Measurements from ENCODE around the gene TWIST1. TPM values are rescaled to one million over a fixed set of nuclear protein-coding genes. Genes with fewer than 3 reads are reported as not detected.

Gene TWIST1
- total RNA-seq, 2 experiments from 2014 or later: not detected

GRCh38 chr7:19114551-19114855, 2.9 kb downstream of the TWIST1 start:
- H3K79me2 ChIP-seq (ENCODE audit: insufficient read depth, low read depth, low read length): no peaks in the 10 kb centered on the region
- no peaks in the 10 kb centered on the region for H3K9me2 ChIP-seq (ENCODE audit: insufficient read depth, low read length)
- H3K4me3 ChIP-seq (ENCODE audit: low read depth, low read length, poor library complexity, severe bottlenecking): no peak overlapping the region
- intact Hi-C loops (cut with micrococcal nuclease; ENCODE audit: unreplicated experiment): no loop called here
- DNase-seq (ENCODE audit: low spot score): no peak
- H2AFZ ChIP-seq (ENCODE audit: low read length): no peak overlapping the region
- H3K9me3 ChIP-seq (ENCODE audit: low read length): no peaks in the 10 kb centered on the region
- H3K4me2 ChIP-seq (ENCODE audit: low read length): no peak overlapping the region
- BruUV-seq (replicated peaks): no TSS peak
- no peak overlapping the region for H3K27ac ChIP-seq (ENCODE audit: low read depth, low read length, poor library complexity, severe bottlenecking)
- H4K20me1 ChIP-seq (ENCODE audit: insufficient read depth, low read length): no peaks in the 10 kb centered on the region
- no peaks in the 10 kb centered on the region for H3K36me3 ChIP-seq (ENCODE audit: insufficient read depth, low read length)
- TF ChIP-seq EZH2phosphoT487 (IDR thresholded peaks at IDR 0.05; ENCODE audit: borderline replicate concordance, low read depth, low read length): no peak
- no peaks in the 10 kb centered on the region for H3K4me1 ChIP-seq (ENCODE audit: insufficient read depth, low read length, poor library complexity, severe bottlenecking)
- ChIA-PET CTCF (ENCODE audit: unreplicated experiment) (no interaction called here), POLR2A (interaction anchor here (0.6 kb wide), 1 partner anchor 97 kb away, joined by 4 read pairs; no protein-coding TSS in a partner anchor)

- TF ChIP-seq EZH2phosphoT487 (IDR thresholded peaks at IDR 0.05; ENCODE audit: borderline replicate concordance, low read depth, low read length) (no peak), CTCF (conservative IDR thresholded peaks at IDR 0.05; ENCODE audit: low read length) (no peak)
- BruUV-seq (replicated peaks): no TSS peak
- Histone ChIP-seq H3K27ac (ENCODE audit: low read depth, low read length, poor library complexity, severe bottlenecking) (no peak overlapping the region), H3K36me3 (ENCODE audit: insufficient read depth, low read length) (no peaks in the 10 kb centered on the region), H3K4me1 (ENCODE audit: insufficient read depth, low read length, poor library complexity, severe bottlenecking) (no peaks in the 10 kb centered on the region), H3K9me2 (ENCODE audit: insufficient read depth, low read length) (no peaks in the 10 kb centered on the region), H3K9me3 (ENCODE audit: low read length) (no peaks in the 10 kb centered on the region), H3K79me2 (ENCODE audit: insufficient read depth, low read depth, low read length) (no peaks in the 10 kb centered on the region), H2AFZ (ENCODE audit: low read length) (no peak overlapping the region), H3K4me2 (ENCODE audit: low read length) (no peak overlapping the region), H3K4me3 (ENCODE audit: low read depth, low read length, poor library complexity, severe bottlenecking) (no peak overlapping the region), H4K20me1 (ENCODE audit: insufficient read depth, low read length) (no peaks in the 10 kb centered on the region)
- intact Hi-C loops (cut with micrococcal nuclease; ENCODE audit: unreplicated experiment): no loop called here
- CTCF ChIA-PET (ENCODE audit: unreplicated experiment): no interaction called here
- DNase-seq (ENCODE audit: low spot score): no peak
- POLR2A ChIA-PET: interaction anchor here (0.5 to 0.6 kb wide), 2 partner anchors 97 to 332 kb away, joined by 3 to 4 read pairs; no protein-coding TSS in a partner anchor
These were observed 3.4 kb downstream of the TWIST1 start for GRCh38 chr7:19113855-19114550.

- Histone ChIP-seq H4K20me1 (ENCODE audit: insufficient read depth, low read length) (no peaks in the 10 kb centered on the region), H2AFZ (ENCODE audit: low read length) (no peak overlapping the region), H3K79me2 (ENCODE audit: insufficient read depth, low read depth, low read length) (no peaks in the 10 kb centered on the region), H3K36me3 (ENCODE audit: insufficient read depth, low read length) (no peaks in the 10 kb centered on the region), H3K4me3 (ENCODE audit: low read depth, low read length, poor library complexity, severe bottlenecking) (no peak overlapping the region), H3K4me2 (ENCODE audit: low read length) (no peak overlapping the region), H3K4me1 (ENCODE audit: insufficient read depth, low read length, poor library complexity, severe bottlenecking) (no peaks in the 10 kb centered on the region), H3K9me3 (ENCODE audit: low read length) (no peaks in the 10 kb centered on the region), H3K9me2 (ENCODE audit: insufficient read depth, low read length) (no peaks in the 10 kb centered on the region), H3K27ac (ENCODE audit: low read depth, low read length, poor library complexity, severe bottlenecking) (no peak overlapping the region)
- BruUV-seq (replicated peaks): no TSS peak
- POLR2A ChIA-PET: interaction anchor here (0.6 kb wide), 1 partner anchor 505 kb away, joined by 3 read pairs; no protein-coding TSS in a partner anchor
- TF ChIP-seq CTCF (conservative IDR thresholded peaks at IDR 0.05; ENCODE audit: low read length) (no peak), EZH2phosphoT487 (IDR thresholded peaks at IDR 0.05; ENCODE audit: borderline replicate concordance, low read depth, low read length) (no peak)
- intact Hi-C loops (cut with micrococcal nuclease; ENCODE audit: unreplicated experiment): no loop called here
- no peak for DNase-seq (ENCODE audit: low spot score)
- CTCF ChIA-PET (ENCODE audit: unreplicated experiment): no interaction called here
These were observed 4.5 kb downstream of the TWIST1 start for GRCh38 chr7:19113002-19113350.

Measured in OCI-LY7 (cell line).